CD4-positive, alpha-beta T cell (primary cell): Measurements from ENCODE around the gene AVPR1B. TPM values are rescaled to one million over a fixed set of nuclear protein-coding genes. Genes with fewer than 3 reads are reported as not detected.

Experiments used
- ATAC-seq: fragments of 200-7000 bp; cut with Tn5 transposase; one replicate; pipeline ENCODE4 v1.10.0; 2022; ENCODE audit warnings: mild to moderate bottlenecking; ENCODE audit not compliant: poor library complexity
- CTCF ChIA-PET: fragments of 350-600 bp; sonication (Branson Sonifier 250); formaldehyde crosslinking; loops from one replicate; lab custom pipeline; 2021; ENCODE audit warnings: antibody characterized with exemption, inconsistent platforms; lab: Charles Lee
- POLR2A ChIA-PET: fragments of 350-600 bp; sonication (Branson Sonifier 250); formaldehyde crosslinking; loops from one replicate; lab custom pipeline; 2021; ENCODE audit warnings: antibody characterized with exemption, inconsistent platforms; lab: Charles Lee
- DNase-seq, 14 experiments: peaks; one replicate each; pipeline ENCODE4 v3.0.0-alpha.2; 2013 to 2020; ENCODE audit warnings: mixed read lengths in 2 of 14
- H3K27ac ChIP-seq, 2 donors: one replicate each; pipeline versions ENCODE4 v1.5.1 to v1.7.0; 2013; ENCODE audit warnings: low read length in 2 of 2, low read depth in 1 of 2, mild to moderate bottlenecking in 1 of 2
- H3K27me3 ChIP-seq, 2 experiments: 1 replicate in 1 of 2; 2 replicates in 1 of 2; pipeline versions ENCODE4 v1.6.1 to v1.7.0; 2013; ENCODE audit warnings: low read length in 2 of 2, control low read depth in 1 of 2, mild to moderate bottlenecking in 1 of 2, moderate library complexity in 1 of 2; ENCODE audit not compliant: insufficient read depth in 2 of 2, control insufficient read depth in 1 of 2
- H3K36me3 ChIP-seq: one replicate; pipeline ENCODE4 v1.6.1; 2013; ENCODE audit warnings: low read length, control low read depth; ENCODE audit not compliant: insufficient read depth
- H3K4me1 ChIP-seq: one replicate; pipeline ENCODE4 v1.6.1; 2013; ENCODE audit warnings: low read length, control low read depth; ENCODE audit not compliant: insufficient read depth
- H3K4me3 ChIP-seq: one replicate; pipeline ENCODE4 v1.5.1; 2013; ENCODE audit warnings: mild to moderate bottlenecking, low read length, moderate library complexity
- H3K9me3 ChIP-seq, 2 experiments: 1 replicate in 1 of 2; 2 replicates in 1 of 2; pipeline versions ENCODE4 v1.6.1 to v1.7.0; 2013; ENCODE audit warnings: low read length in 2 of 2, mild to moderate bottlenecking in 2 of 2, control low read depth in 1 of 2, moderate library complexity in 1 of 2; ENCODE audit not compliant: control insufficient read depth in 1 of 2, insufficient read depth in 1 of 2
- H3K27ac Mint-ChIP-seq: one replicate; pipeline ENCODE4 v1.8.0; 2020; ENCODE audit warnings: mixed read lengths
- H3K27me3 Mint-ChIP-seq: one replicate; pipeline ENCODE4 v1.8.0; 2021; ENCODE audit warnings: mixed read lengths
- H3K36me3 Mint-ChIP-seq: one replicate; pipeline ENCODE4 v1.8.0; 2021; ENCODE audit warnings: low read depth, mixed read lengths
- H3K4me1 Mint-ChIP-seq: one replicate; pipeline ENCODE4 v1.8.0; 2021; ENCODE audit warnings: low read depth, mixed read lengths
- H3K4me3 Mint-ChIP-seq: one replicate; pipeline ENCODE4 v1.8.0; 2020; ENCODE audit warnings: mild to moderate bottlenecking, mixed read lengths
- H3K9me3 Mint-ChIP-seq: one replicate; pipeline ENCODE4 v1.8.0; 2020; ENCODE audit warnings: mixed read lengths
- CTCF ChIP-seq: fragments of 200-600 bp; IDR thresholded peaks from one replicate; pipeline ENCODE4 v1.8.0; 2022; ENCODE audit warnings: antibody characterized with exemption, mild to moderate bottlenecking
- intact Hi-C, 2 experiments: fragments of 100-400 bp; cut with DNase I in 1 of 2; cut with micrococcal nuclease in 1 of 2; formaldehyde crosslinking; loops; one replicate each; pipeline versions ENCODE4 v1.15.1 to v1.9.0; 2023 to 2025; cut with DNase I, micrococcal nuclease
- total RNA-seq, 174 experiments: library from RNA in 2 of 174; stranded (reverse) in 2 of 174; gene quantifications; one replicate each; pipeline ENCODE4 v1.2.3 and lab custom pipeline; 2021 to 2026

The AVPR1B gene
- total RNA-seq, 2 experiments from 2014 or later: not detected

- intact Hi-C loops: loop anchor here in 1 of 2 experiments (10.0 kb wide), 1 partner anchor 311 kb away; no protein-coding TSS in a partner anchor
- Mint-ChIP-seq H3K4me1 (no peaks in the 10 kb centered on the region), H3K27me3 (peaks cover 15% of the 10 kb centered on the region), H3K9me3 (no peaks in the 10 kb centered on the region), H3K27ac (no peak overlapping the region), H3K4me3 (no peak overlapping the region), H3K36me3 (no peaks in the 10 kb centered on the region)
- DNase-seq (no peak), ATAC-seq (no peak)
- no peak for TF ChIP-seq CTCF
- Histone ChIP-seq H3K27ac (no peak overlapping the region), H3K36me3 (no peaks in the 10 kb centered on the region), H3K4me3 (no peak overlapping the region), H3K27me3 (peaks cover 6 to 18% of the 10 kb centered on the region in 2 experiments), H3K9me3 (no peaks in the 10 kb centered on the region), H3K4me1 (no peaks in the 10 kb centered on the region)
- POLR2A ChIA-PET: no interaction called here
- CTCF ChIA-PET: no interaction called here
These were observed 26.5 kb upstream of the AVPR1B start for GRCh38 chr1:206143537-206144172.

GRCh38 chr1:206142770-206143169 is 25.6 kb upstream of the AVPR1B start:
- DNase-seq: no peak
- peaks cover 6 to 18% of the 10 kb centered on the region in 2 experiments for H3K27me3 ChIP-seq
- Mint-ChIP-seq H3K27me3 (peaks cover 15% of the 10 kb centered on the region), H3K27ac (no peak overlapping the region), H3K4me3 (no peak overlapping the region), H3K9me3 (no peaks in the 10 kb centered on the region), H3K36me3 (no peaks in the 10 kb centered on the region), H3K4me1 (no peaks in the 10 kb centered on the region)
- intact Hi-C loops: loop anchor here in 1 of 2 experiments (10.0 kb wide), 1 partner anchor 312 kb away; no protein-coding TSS in a partner anchor
- ChIA-PET CTCF (no interaction called here), POLR2A (no interaction called here)
- no peaks in the 10 kb centered on the region for H3K36me3 ChIP-seq
- no peak overlapping the region for H3K4me3 ChIP-seq
- ATAC-seq: no peak
- H3K27ac ChIP-seq: no peak overlapping the region
- H3K4me1 ChIP-seq: no peaks in the 10 kb centered on the region
- no peaks in the 10 kb centered on the region for H3K9me3 ChIP-seq
- no peak for TF ChIP-seq CTCF

- Mint-ChIP-seq H3K27me3 (peaks cover 15% of the 10 kb centered on the region), H3K27ac (no peak overlapping the region), H3K4me1 (no peaks in the 10 kb centered on the region), H3K4me3 (no peak overlapping the region), H3K9me3 (no peaks in the 10 kb centered on the region), H3K36me3 (no peaks in the 10 kb centered on the region)
- Histone ChIP-seq H3K4me3 (no peak overlapping the region), H3K27me3 (peaks cover 6 to 18% of the 10 kb centered on the region in 2 experiments), H3K9me3 (no peaks in the 10 kb centered on the region), H3K27ac (no peak overlapping the region), H3K36me3 (no peaks in the 10 kb centered on the region), H3K4me1 (no peaks in the 10 kb centered on the region)
- ChIA-PET POLR2A (no interaction called here), CTCF (no interaction called here)
- TF ChIP-seq CTCF: no peak
- DNase-seq: no peak
- ATAC-seq: no peak
- intact Hi-C loops: loop anchor here in 1 of 2 experiments (10.0 kb wide), 1 partner anchor 313 kb away; no protein-coding TSS in a partner anchor
These were observed 24.8 kb upstream of the AVPR1B start for GRCh38 chr1:206142011-206142410.
